H1 (cell line): Measurements from ENCODE around the gene SPINK9. TPM values are rescaled to one million over a fixed set of nuclear protein-coding genes. Genes with fewer than 3 reads are reported as not detected.

Experiments
- CTCF ChIA-PET: fragments of 300-600 bp; sonication (Branson Sonifier 250); formaldehyde crosslinking; loops from one replicate; lab custom pipeline; 2021; ENCODE audit not compliant: partially characterized antibody; lab: Charles Lee
- POLR2A ChIA-PET: fragments of 300-600 bp; sonication (Branson Sonifier 250); formaldehyde crosslinking; loops from one replicate; lab custom pipeline; 2021; ENCODE audit warnings: inconsistent platforms; ENCODE audit not compliant: partially characterized antibody; lab: Charles Lee
- DNase-seq, 2 experiments: peaks; one replicate each; pipeline versions ENCODE4 v3.0.0 to v3.0.0-alpha.2; 2010 to 2022; ENCODE audit warnings: low spot score in 2 of 2, low read depth in 1 of 2, mixed read lengths in 1 of 2
- FAIRE-seq: peaks from 2 replicates; lab custom pipeline; 2011; peaks lifted over from hg19 to GRCh38; lab: Jason Lieb, UNC
- H2AFZ ChIP-seq: 2 replicates; pipeline ENCODE4 v1.8.1; 2012; ENCODE audit warnings: low read length, inconsistent platforms
- H2AK5ac ChIP-seq: 2 replicates; pipeline ENCODE4 v1.6.1; 2013; ENCODE audit warnings: low read depth, low read length
- H2BK120ac ChIP-seq: replicated peaks from 2 replicates; pipeline ENCODE3; 2013; ENCODE audit warnings: low read depth, low read length, inconsistent platforms
- H2BK12ac ChIP-seq: 2 replicates; pipeline ENCODE4 v1.6.1; 2013; ENCODE audit warnings: low read depth, low read length
- H2BK15ac ChIP-seq: 2 replicates; pipeline ENCODE4 v1.6.1; 2013; ENCODE audit warnings: low read length
- H2BK20ac ChIP-seq: 2 replicates; pipeline ENCODE4 v1.6.1; 2013; ENCODE audit warnings: low read length
- H2BK5ac ChIP-seq: 2 replicates; pipeline ENCODE4 v1.6.1; 2013; ENCODE audit warnings: low read depth, low read length
- H3K14ac ChIP-seq: 2 replicates; pipeline ENCODE4 v1.6.1; 2013; ENCODE audit warnings: inconsistent platforms; ENCODE audit not compliant: insufficient read length
- H3K18ac ChIP-seq: 2 replicates; pipeline ENCODE4 v1.6.1; 2013; ENCODE audit warnings: low read length; ENCODE audit errors: extremely low read depth
- H3K23ac ChIP-seq: 2 replicates; pipeline ENCODE4 v1.6.1; 2013; ENCODE audit warnings: inconsistent platforms; ENCODE audit not compliant: insufficient read length
- H3K23me2 ChIP-seq: 2 replicates; pipeline ENCODE4 v1.6.1; 2013; ENCODE audit warnings: low read depth, low read length
- H3K27ac ChIP-seq: 2 replicates; pipeline ENCODE4 v1.6.1; 2011; ENCODE audit warnings: low read depth, low read length, inconsistent platforms
- H3K27me3 ChIP-seq, 4 experiments: replicated peaks in 1 of 4; 1 replicate in 1 of 4; 2 replicates in 3 of 4; pipeline versions ENCODE4 v1.6.1 to v1.8.1; 2011 to 2013; ENCODE audit warnings: low read length in 3 of 4, mild to moderate bottlenecking in 3 of 4, inconsistent platforms in 2 of 4, mixed read lengths in 2 of 4, moderate library complexity in 1 of 4; ENCODE audit not compliant: control insufficient read depth in 3 of 4, insufficient read depth in 3 of 4; ENCODE audit errors: extremely low read depth in 1 of 4
- H3K36me3 ChIP-seq, 4 experiments: 2 replicates each; pipeline versions ENCODE4 v1.6.1 to v1.8.1; 2011 to 2013; ENCODE audit warnings: mild to moderate bottlenecking in 4 of 4, low read length in 3 of 4, moderate library complexity in 2 of 4, control low read depth in 1 of 4, inconsistent platforms in 1 of 4; ENCODE audit not compliant: insufficient read depth in 4 of 4, control insufficient read depth in 2 of 4
- H3K4ac ChIP-seq: replicated peaks from 2 replicates; pipeline ENCODE3; 2013; ENCODE audit warnings: low read length, low read depth, mixed read lengths, inconsistent platforms; ENCODE audit not compliant: insufficient read length
- H3K4me1 ChIP-seq, 4 experiments: replicated peaks in 1 of 4; 1 replicate in 1 of 4; 2 replicates in 3 of 4; pipeline versions ENCODE4 v1.6.1 to v1.8.1; 2011 to 2013; ENCODE audit warnings: low read length in 3 of 4, inconsistent platforms in 2 of 4, mixed read lengths in 1 of 4; ENCODE audit not compliant: insufficient read depth in 4 of 4, control insufficient read depth in 3 of 4
- H3K4me2 ChIP-seq, 2 experiments: 2 replicates each; pipeline versions ENCODE4 v1.6.1 to v1.8.1; 2011 to 2013; ENCODE audit warnings: low read depth in 2 of 2, low read length in 2 of 2, control low read depth in 1 of 2, inconsistent platforms in 1 of 2, mild to moderate bottlenecking in 1 of 2; ENCODE audit not compliant: insufficient read depth in 1 of 2
- H3K4me3 ChIP-seq, 4 experiments: fragments of 200-600, 300-600 bp in 1 of 4; sonication (generic), shearing (Covaris generic), sonication (Bioruptor Twin) in 1 of 4; 2 replicates each; pipeline versions ENCODE4 v1.5.1 to v1.8.1; 2011 to 2016; ENCODE audit warnings: low read length in 4 of 4, low read depth in 3 of 4, control low read depth in 2 of 4, inconsistent platforms in 2 of 4, mild to moderate bottlenecking in 2 of 4, mixed read lengths in 1 of 4, moderate library complexity in 1 of 4; ENCODE audit not compliant: insufficient read depth in 2 of 4; ENCODE audit errors: extremely low read depth in 1 of 4
- H3K56ac ChIP-seq: replicated peaks from 2 replicates; pipeline ENCODE3; 2013; ENCODE audit warnings: low read depth, mild to moderate bottlenecking, mixed read lengths, low read length, inconsistent platforms; ENCODE audit not compliant: insufficient read length
- H3K79me1 ChIP-seq: 2 replicates; pipeline ENCODE4 v1.6.1; 2013; ENCODE audit warnings: low read depth, low read length, control low read depth
- H3K79me2 ChIP-seq, 2 experiments: 2 replicates each; pipeline versions ENCODE4 v1.6.1 to v1.8.1; 2012 to 2013; ENCODE audit warnings: low read length in 2 of 2, mild to moderate bottlenecking in 2 of 2, inconsistent platforms in 1 of 2; ENCODE audit not compliant: insufficient read depth in 2 of 2, control insufficient read depth in 1 of 2
- H3K9ac ChIP-seq, 4 experiments: replicated peaks in 1 of 4; 1 replicate in 1 of 4; 2 replicates in 3 of 4; pipeline versions ENCODE4 v1.6.1 to v1.8.1; 2011 to 2013; ENCODE audit warnings: low read depth in 3 of 4, low read length in 3 of 4, control low read depth in 2 of 4, mild to moderate bottlenecking in 2 of 4, moderate library complexity in 2 of 4, inconsistent platforms in 1 of 4; ENCODE audit errors: extremely low read depth in 1 of 4
- H3K9me3 ChIP-seq, 2 experiments: 2 replicates each; pipeline versions ENCODE4 v1.6.1 to v1.8.1; 2012 to 2013; ENCODE audit warnings: mild to moderate bottlenecking in 2 of 2, moderate library complexity in 2 of 2, control low read depth in 1 of 2, inconsistent platforms in 1 of 2, low read depth in 1 of 2, low read length in 1 of 2, mixed read lengths in 1 of 2; ENCODE audit not compliant: insufficient read depth in 2 of 2
- H4K20me1 ChIP-seq, 2 experiments: replicated peaks in 1 of 2; 2 replicates each; pipeline versions ENCODE3 to v1.8.1; 2011 to 2013; ENCODE audit warnings: inconsistent platforms in 2 of 2, low read length in 2 of 2, mild to moderate bottlenecking in 1 of 2; ENCODE audit not compliant: insufficient read depth in 2 of 2, control insufficient read depth in 1 of 2
- H4K5ac ChIP-seq: 2 replicates; pipeline ENCODE4 v1.6.1; 2013; ENCODE audit warnings: low read length, low read depth, mixed read lengths, inconsistent platforms; ENCODE audit not compliant: insufficient read length
- H4K8ac ChIP-seq: 2 replicates; pipeline ENCODE4 v1.8.0; 2013; ENCODE audit warnings: mild to moderate bottlenecking, moderate library complexity, low read length, inconsistent platforms; ENCODE audit not compliant: insufficient read depth; ENCODE audit errors: extremely low read depth
- H4K91ac ChIP-seq: replicated peaks from 2 replicates; pipeline ENCODE3; 2013; ENCODE audit warnings: low read length, mixed read lengths, inconsistent platforms; ENCODE audit not compliant: insufficient read length
- BRCA1 ChIP-seq: IDR thresholded peaks from 2 replicates; pipeline ENCODE4 v1.6.1; 2012; ENCODE audit warnings: low read depth, low read length, improper control_type of control experiment
- CHD1 ChIP-seq: IDR thresholded peaks from 2 replicates; pipeline ENCODE4 v1.6.1; 2012; ENCODE audit warnings: low read depth, low read length, improper control_type of control experiment
- GABPA ChIP-seq: IDR thresholded peaks from 2 replicates; pipeline ENCODE4 v1.6.1; 2011; ENCODE audit warnings: mild to moderate bottlenecking, low read length, moderate library complexity, borderline replicate concordance; ENCODE audit not compliant: insufficient read depth
- PHF8 ChIP-seq: fragments of 200-600 bp; sonication (generic); conservative IDR thresholded peaks from 2 replicates; pipeline ENCODE4 v1.7.1; 2012; ENCODE audit warnings: low read depth, mild to moderate bottlenecking, inconsistent platforms, low read length, moderate library complexity
- POLR2A ChIP-seq, 2 experiments: IDR thresholded peaks; 1 replicate in 1 of 2; 2 replicates in 1 of 2; pipeline ENCODE4 v1.6.1; 2011; ENCODE audit warnings: low read depth in 2 of 2, low read length in 2 of 2, mild to moderate bottlenecking in 2 of 2; ENCODE audit errors: control extremely low read depth in 1 of 2
- RXRA ChIP-seq: IDR thresholded peaks from 2 replicates; pipeline ENCODE4 v1.6.1; 2011; ENCODE audit warnings: low read depth, mild to moderate bottlenecking, low read length, moderate library complexity; ENCODE audit not compliant: insufficient read depth
- SIRT6 ChIP-seq: IDR thresholded peaks from one replicate; pipeline ENCODE4 v1.7.1; 2012; ENCODE audit warnings: low read length, inconsistent platforms
- WGBS, 2 experiments: shearing (Covaris generic) in 1 of 2; methylation state at CpG; one replicate each; pipeline versions ENCODE4 v1.1.6 to v1.1.7; 2013 to 2015; ENCODE audit warnings: low lambda C conversion rate in 2 of 2, mixed read lengths in 2 of 2, inconsistent platforms in 1 of 2, low coverage in 1 of 2, missing lambda C conversion rate in 1 of 2; ENCODE audit not compliant: insufficient replicate concordance in 2 of 2, insufficient coverage in 1 of 2, insufficient read length in 1 of 2; ENCODE audit errors: extremely low coverage in 1 of 2, missing lambda C conversion rate in 1 of 2; 5-methylcytosine and 5-hydroxymethylcytosine counted together
- polyA plus RNA-seq, 7 experiments: library from polyadenylated mRNA; depleted of rRNA in 3 of 7; stranded (reverse) in 5 of 7; unstranded in 2 of 7; fragments of >200 nt in 5 of 7; fragments of 200-250 nt in 2 of 7; gene quantifications; 1 replicate in 5 of 7; 2 replicates in 1 of 7; 4 replicates in 1 of 7; pipeline versions ENCODE4 v1.2.1 to v1.2.3, GENCODE V29; 2011 to 2013; ENCODE audit warnings: missing spikeins in 2 of 7, mixed read lengths in 2 of 7
- total RNA-seq: library from RNA; stranded (reverse); fragmentation: NEBNext Ultra II Directional; extraction: Animal tissue kit (Norgen Biotek cat#: 25700); gene quantifications from 2 replicates; pipeline ENCODE4 v1.2.1, GENCODE V29; 2021
- TF ChIP-seq, protein P1 (sequence below): IDR thresholded peaks from 2 replicates; pipeline ENCODE4 v1.6.1; 2012; ENCODE audit warnings: inconsistent platforms

SPINK9 gene
- total and polyA plus RNA-seq, 2 of the 8 experiments (the other 6 are each of a cell fraction or from before 2014, with no cell fraction given): not detected

DNA sequence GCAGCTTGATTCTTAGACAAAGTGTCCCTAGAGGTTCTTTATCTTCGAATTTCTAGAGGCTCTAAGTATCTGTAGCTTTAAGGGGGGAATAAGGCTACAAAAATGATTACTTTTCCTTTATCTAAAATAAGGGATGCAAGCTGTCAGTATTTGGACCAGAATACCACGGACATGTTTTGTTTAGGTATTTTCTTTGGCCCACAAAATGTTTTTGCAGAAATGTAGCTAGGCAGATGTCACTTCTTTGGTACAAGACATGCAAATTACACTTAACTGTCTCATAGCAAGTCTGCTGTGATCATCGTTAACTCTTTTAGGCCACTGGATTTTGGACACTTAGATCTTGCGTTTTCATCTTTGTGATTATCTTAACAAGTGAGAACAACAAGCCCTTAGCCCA lies 20.6 kb upstream of the SPINK9 start:
- Histone ChIP-seq H3K23ac (no peak overlapping the region), H3K4me1 (no peaks in the 10 kb centered on the region), H2AK5ac (no peak overlapping the region), H2AFZ (no peak overlapping the region), H2BK5ac (no peak overlapping the region), H4K20me1 (no peaks in the 10 kb centered on the region), H2BK20ac (no peak overlapping the region), H3K4me2 (no peak overlapping the region), H3K36me3 (no peaks in the 10 kb centered on the region), H3K4me3 (no peak overlapping the region), H4K5ac (no peak overlapping the region), H3K27me3 (peaks cover 0 to 2% (median 0%) of the 10 kb centered on the region in 4 experiments; a peak in 1 of 7 replicates), H4K8ac (no peak overlapping the region), H3K9ac (no peak overlapping the region), H3K14ac (no peak overlapping the region), H3K23me2 (no peaks in the 10 kb centered on the region), H2BK12ac (no peak overlapping the region), H2BK120ac (no peak overlapping the region), H3K9me3 (no peaks in the 10 kb centered on the region), H3K56ac (no peak overlapping the region), H4K91ac (no peak overlapping the region), H2BK15ac (no peak overlapping the region), H3K27ac (no peak overlapping the region), H3K18ac (no peak overlapping the region), H3K79me2 (no peaks in the 10 kb centered on the region), H3K4ac (no peak overlapping the region), H3K79me1 (no peaks in the 10 kb centered on the region; the same call in 1 of the 2 replicates)
- DNase-seq (no peak), FAIRE-seq (no peak)
- POLR2A ChIA-PET: no interaction called here
- WGBS, 2 experiments: 88% methylated on average over 4 of the region's 4 CpGs; no CpG with 5 or more reads in 1 of the 2 experiments
- CTCF ChIA-PET: interaction anchor here (1.2 to 2.4 kb wide), 4 partner anchors 9 to 379 kb away, joined by 4 to 13 read pairs (median 8); no protein-coding TSS in a partner anchor
- TF ChIP-seq BRCA1 (no peak), PHF8 (no peak), POLR2A (IDR thresholded peaks at IDR 0.05; ENCODE audit: control extremely low read depth in 1 of 2, low read depth in 2 of 2, low read length in 2 of 2) (no peak), CHD1 (no peak), GABPA (no peak), RXRA (no peak), SIRT6 (no peak)
- TF ChIP-seq, protein P1, sequence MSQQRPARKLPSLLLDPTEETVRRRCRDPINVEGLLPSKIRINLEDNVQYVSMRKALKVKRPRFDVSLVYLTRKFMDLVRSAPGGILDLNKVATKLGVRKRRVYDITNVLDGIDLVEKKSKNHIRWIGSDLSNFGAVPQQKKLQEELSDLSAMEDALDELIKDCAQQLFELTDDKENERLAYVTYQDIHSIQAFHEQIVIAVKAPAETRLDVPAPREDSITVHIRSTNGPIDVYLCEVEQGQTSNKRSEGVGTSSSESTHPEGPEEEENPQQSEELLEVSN: no peak
